Pancreas (tissue), 10 donors: ENCODE measurements around the gene PLCD3. TPM values are rescaled to one million over a fixed set of nuclear protein-coding genes. Genes with fewer than 3 reads are reported as not detected.

Experiments
- ATAC-seq, 4 donors: fragments of 200-7000 bp; cut with Tn5 transposase; one replicate each; pipeline versions ENCODE4 v1.8.0 to v1.9.1; 2020; ENCODE audit warnings: mild to moderate bottlenecking in 4 of 4, moderate library complexity in 4 of 4
- DNase-seq, 6 donors: peaks; one replicate each; pipeline ENCODE4 v3.0.0-alpha.2; 2020
- FAIRE-seq: peaks from 2 replicates; lab custom pipeline; 2012; peaks lifted over from hg19 to GRCh38; lab: Jason Lieb, UNC
- H3K27ac ChIP-seq, 4 donors: fragments of 200-600 bp; sonication (generic); 1 replicate in 3 of 4; 2 replicates in 1 of 4; pipeline versions ENCODE4 v1.5.0 to v1.8.0; 2020
- H3K27me3 ChIP-seq, 4 donors: fragments of 200-600 bp; one replicate each; pipeline ENCODE4 v1.8.0; 2021
- H3K36me3 ChIP-seq, 3 donors: fragments of 200-600 bp; sonication (generic) in 1 of 3; one replicate each; pipeline versions ENCODE4 v1.5.0 to v1.8.0; 2020 to 2021
- H3K4me1 ChIP-seq, 3 donors: fragments of 200-600 bp; one replicate each; pipeline ENCODE4 v1.8.0; 2021
- H3K4me3 ChIP-seq, 4 donors: fragments of 200-600 bp; sonication (generic) in 2 of 4; one replicate each; pipeline versions ENCODE4 v1.5.0 to v1.8.0; 2020 to 2021
- H3K9me3 ChIP-seq, 4 donors: fragments of 200-600 bp; one replicate each; pipeline ENCODE4 v1.8.0; 2021
- CTCF ChIP-seq, 4 donors: fragments of 200-600 bp; sonication (generic) in 3 of 4; IDR thresholded peaks; one replicate each; pipeline versions ENCODE4 v1.5.0 to v1.8.0; 2021; ENCODE audit warnings: antibody characterized with exemption in 4 of 4
- WGBS, 2 donors: extraction: QIAGEN DNeasy Blood & Tissue Kit; methylation state at CpG; one replicate each; pipeline ENCODE4 v1.1.7; 2013; 5-methylcytosine and 5-hydroxymethylcytosine counted together
- intact Hi-C, 3 donors: fragments of 100-400 bp; cut with DNase I; formaldehyde crosslinking; loops; one replicate each; pipeline versions ENCODE4 v1.11.1 to v1.14.2; 2022
- polyA plus RNA-seq, 2 donors: library from polyadenylated mRNA; stranded (reverse); fragments of 200-250 nt; gene quantifications; one replicate each; pipeline ENCODE4 v1.2.3, GENCODE V29; 2013
- total RNA-seq, 6 donors: library from RNA; stranded (reverse); fragmentation: NEBNext Ultra II Directional in 4 of 6; extraction: Animal tissue kit (Norgen Biotek cat#: 25700) in 4 of 6; gene quantifications; one replicate each; pipeline versions ENCODE4 v1.2.1 to v1.2.4, GENCODE V29; 2021 to 2023
- donor health status: healthy with polysubstance abuse.
- donor health status: DM: no; HTN: no; CAD: no; lungs with moderate emphysema.
- donor health status: DM: no; HTN: no; CAD: no.
- donor health status: control.
- donor health status: control.
- donor health status: Bipolar disorder and iron deficiency.
- donor health status: DM: yes; HTN: yes; CAD: no.
- donor health status: DM: no; HTN: no; CAD: no.
- donor health status: DM: no; HTN: no; CAD: no.
- donor health status: DM: yes; HTN: yes; CAD: no.

The PLCD3 gene
- total and polyA plus RNA-seq, 8 donors, result 4.6 to 10.6 (median 8.4) TPM

GRCh38 chr17:45098869-45099616 lies 33.3 kb downstream of the PLCD3 start:
- FAIRE-seq, result no peak
- Histone ChIP-seq H3K4me1 (no peaks in the 10 kb centered on the region), H3K4me3 (no peak overlapping the region), H3K36me3 (peaks cover 0 to 68% (median 56%) of the 10 kb centered on the region in 3 donors), H3K27me3 (no peaks in the 10 kb centered on the region), H3K9me3 (no peaks in the 10 kb centered on the region), H3K27ac (no peak overlapping the region)
- peak; percentile 90 to 97 (median 95) for ATAC-seq
- intact Hi-C loops, result loop anchor here in 1 of 3 donors (10.0 kb wide), 1 partner anchor 184 kb away; the partner anchor contains the start of gene GFAP
- peak; percentile 69 to 93 (median 85) for DNase-seq
- WGBS, 2 donors, result 45 to 46% methylated on average over 9 of the region's 9 CpGs
- peak; percentile 59 to 83 (median 74) for TF ChIP-seq CTCF (IDR thresholded peaks at IDR 0.05)

DNA sequence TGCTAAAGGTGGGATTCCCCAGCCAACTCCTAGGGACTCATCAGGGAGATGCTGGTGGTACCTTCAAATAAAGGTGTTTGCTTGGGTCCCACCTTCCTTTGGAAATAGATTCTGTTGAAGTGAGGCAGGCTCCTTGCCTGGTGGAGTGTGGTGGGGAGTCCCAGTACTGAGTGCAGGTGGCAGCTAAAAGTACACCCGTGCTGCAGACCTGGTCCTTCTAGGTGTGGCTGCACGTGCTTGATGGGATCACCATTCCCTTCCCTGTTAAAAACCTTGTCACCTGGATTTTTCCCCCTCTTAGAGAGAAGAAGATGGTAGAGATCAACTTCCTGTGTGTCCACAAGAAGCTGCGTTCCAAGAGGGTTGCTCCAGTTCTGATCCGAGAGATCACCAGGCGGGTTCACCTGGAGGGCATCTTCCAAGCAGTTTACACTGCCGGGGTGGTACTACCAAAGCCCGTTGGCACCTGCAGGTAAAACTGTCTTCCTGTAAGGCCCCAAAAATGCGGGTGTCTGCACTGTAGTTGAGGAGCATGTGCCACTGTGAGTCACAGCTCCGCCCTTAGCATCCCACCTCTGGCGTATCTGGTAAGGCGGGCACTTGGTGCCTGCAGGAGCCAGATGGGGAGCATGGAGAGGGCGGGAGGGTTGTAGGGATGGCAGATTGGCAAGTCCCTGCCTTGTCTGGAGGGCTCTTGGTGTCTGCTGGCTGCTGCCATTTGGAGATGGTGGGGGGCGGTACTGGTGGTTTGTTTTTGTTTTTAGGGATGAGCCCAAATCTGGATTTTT lies 34.0 kb downstream of the PLCD3 start:
- ATAC-seq (no peak), DNase-seq (no peak), FAIRE-seq (no peak)
- H3K9me3 ChIP-seq, result no peaks in the 10 kb centered on the region
- intact Hi-C loops, result loop anchor here in 1 of 3 donors (10.0 kb wide), 1 partner anchor 183 kb away; the partner anchor contains the start of gene GFAP
- no peak for TF ChIP-seq CTCF (IDR thresholded peaks at IDR 0.05)
- H3K36me3 ChIP-seq, result peaks cover 0 to 61% (median 54%) of the 10 kb centered on the region in 3 donors
- no peak overlapping the region for H3K27ac ChIP-seq
- no peak overlapping the region for H3K4me3 ChIP-seq
- no peaks in the 10 kb centered on the region for H3K27me3 ChIP-seq
- 90 to 91% methylated on average over 13 of the region's 13 CpGs for WGBS, 2 donors
- peaks cover 0 to 6% (median 0%) of the 10 kb centered on the region in 3 donors for H3K4me1 ChIP-seq

DNA sequence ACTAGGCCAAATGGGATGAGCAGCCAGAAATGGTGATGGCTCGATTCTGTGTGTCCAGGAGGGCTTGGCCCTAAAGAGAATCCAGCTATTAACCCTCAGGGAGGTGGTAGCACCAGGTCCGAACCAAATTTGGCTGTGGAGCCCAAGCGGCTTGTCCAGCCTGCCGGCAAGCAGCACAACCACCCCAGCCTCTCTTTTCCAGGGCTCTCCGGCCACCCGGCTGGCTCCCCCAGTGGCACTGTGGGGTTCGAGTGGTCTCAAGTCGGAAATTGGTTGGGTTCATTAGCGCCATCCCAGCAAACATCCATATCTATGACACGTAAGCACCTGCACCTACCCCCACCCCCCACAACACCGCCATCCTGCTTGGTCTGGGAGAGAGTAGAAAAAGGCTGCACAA lies 35.4 kb downstream of the PLCD3 start:
- H3K27me3 ChIP-seq, result no peaks in the 10 kb centered on the region
- TF ChIP-seq CTCF (IDR thresholded peaks at IDR 0.05), result no peak
- ATAC-seq (no peak), DNase-seq (no peak), FAIRE-seq (no peak)
- 93 to 95% methylated on average over 11 of the region's 11 CpGs for WGBS, 2 donors
- no peak overlapping the region for H3K27ac ChIP-seq
- H3K36me3 ChIP-seq, result peaks cover 0 to 49% (median 46%) of the 10 kb centered on the region in 3 donors
- H3K4me1 ChIP-seq, result peaks cover 0 to 7% (median 0%) of the 10 kb centered on the region in 3 donors
- no peaks in the 10 kb centered on the region for H3K9me3 ChIP-seq
- intact Hi-C loops, result loop anchor here in 1 of 3 donors (10.0 kb wide), 1 partner anchor 182 kb away; the partner anchor contains the start of gene GFAP
- H3K4me3 ChIP-seq, result no peak overlapping the region

GRCh38 chr17:45096141-45096540 lies 36.2 kb downstream of the PLCD3 start:
- Histone ChIP-seq H3K4me3 (no peak overlapping the region), H3K9me3 (no peaks in the 10 kb centered on the region), H3K36me3 (peaks cover 0 to 49% (median 46%) of the 10 kb centered on the region in 3 donors), H3K27ac (no peak overlapping the region), H3K27me3 (no peaks in the 10 kb centered on the region), H3K4me1 (peaks cover 0 to 7% (median 0%) of the 10 kb centered on the region in 3 donors)
- WGBS, 2 donors, result 71 to 73% methylated on average over 3 of the region's 3 CpGs
- intact Hi-C loops, result loop anchor here in 1 of 3 donors (10.0 kb wide), 1 partner anchor 181 kb away; the partner anchor contains the start of gene GFAP
- no peak for TF ChIP-seq CTCF (IDR thresholded peaks at IDR 0.05)
- DNase-seq (no peak), FAIRE-seq (no peak), ATAC-seq (no peak)
